ENCODE results near the gene LCP1. TPM values are rescaled to one million over a fixed set of nuclear protein-coding genes. Genes with fewer than 3 reads are reported as not detected.

Gene LCP1
- total RNA-seq, 6 experiments from 2014 or later, result 0.05 TPM; not detected in 5

DNA sequence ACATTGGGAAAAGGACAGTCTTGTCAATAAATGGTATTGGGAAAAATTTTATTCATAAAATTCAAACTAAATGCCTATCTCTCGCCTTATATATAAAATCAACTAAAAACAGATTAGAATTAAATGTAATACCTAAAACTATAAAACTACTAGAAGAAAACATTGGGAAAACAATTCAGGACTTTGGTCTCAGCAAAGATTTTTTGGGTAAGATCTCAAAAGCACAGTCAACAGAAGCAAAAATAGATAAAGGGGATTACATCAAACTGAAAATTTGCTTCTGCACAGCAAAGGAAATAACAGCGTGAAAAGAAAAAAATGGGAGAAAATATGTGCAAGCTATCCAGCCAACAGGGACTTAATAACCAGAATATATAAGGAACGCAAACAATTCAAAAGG, 105.2 kb downstream of the LCP1 start:
- Mint-ChIP-seq H3K9me3 (no peaks in the 10 kb centered on the region), H3K27me3 (ENCODE audit: insufficient read depth) (peaks cover 8% of the 10 kb centered on the region), H3K4me1 (ENCODE audit: low read depth) (no peaks in the 10 kb centered on the region), H3K27ac (no peak overlapping the region), H3K4me3 (no peak overlapping the region), H3K36me3 (ENCODE audit: low read depth) (no peaks in the 10 kb centered on the region)
- no peak for DNase-seq
- TF ChIP-seq, protein P1, sequence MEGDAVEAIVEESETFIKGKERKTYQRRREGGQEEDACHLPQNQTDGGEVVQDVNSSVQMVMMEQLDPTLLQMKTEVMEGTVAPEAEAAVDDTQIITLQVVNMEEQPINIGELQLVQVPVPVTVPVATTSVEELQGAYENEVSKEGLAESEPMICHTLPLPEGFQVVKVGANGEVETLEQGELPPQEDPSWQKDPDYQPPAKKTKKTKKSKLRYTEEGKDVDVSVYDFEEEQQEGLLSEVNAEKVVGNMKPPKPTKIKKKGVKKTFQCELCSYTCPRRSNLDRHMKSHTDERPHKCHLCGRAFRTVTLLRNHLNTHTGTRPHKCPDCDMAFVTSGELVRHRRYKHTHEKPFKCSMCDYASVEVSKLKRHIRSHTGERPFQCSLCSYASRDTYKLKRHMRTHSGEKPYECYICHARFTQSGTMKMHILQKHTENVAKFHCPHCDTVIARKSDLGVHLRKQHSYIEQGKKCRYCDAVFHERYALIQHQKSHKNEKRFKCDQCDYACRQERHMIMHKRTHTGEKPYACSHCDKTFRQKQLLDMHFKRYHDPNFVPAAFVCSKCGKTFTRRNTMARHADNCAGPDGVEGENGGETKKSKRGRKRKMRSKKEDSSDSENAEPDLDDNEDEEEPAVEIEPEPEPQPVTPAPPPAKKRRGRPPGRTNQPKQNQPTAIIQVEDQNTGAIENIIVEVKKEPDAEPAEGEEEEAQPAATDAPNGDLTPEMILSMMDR (IDR thresholded peaks at IDR 0.05), result no peak

Other genes with a start within 250 kb of the LCP1 start
- gene ZC3H13, start 129.4 kb downstream of the LCP1 start, total RNA-seq (2021; fragmentation: NEBNext Ultra II Directional; extraction: Animal tissue kit (Norgen Biotek cat#: 25700)), result 10 to 100 TPM; 31.8 to 40.1 (median 35.6) TPM
- gene CPB2, start 77.1 kb downstream of the LCP1 start, total RNA-seq (2021; fragmentation: NEBNext Ultra II Directional; extraction: Animal tissue kit (Norgen Biotek cat#: 25700)), result not detected
- gene LRRC63, start 29.8 kb upstream of the LCP1 start, total RNA-seq (2021; fragmentation: NEBNext Ultra II Directional; extraction: Animal tissue kit (Norgen Biotek cat#: 25700)), result not detected
- gene RUBCNL, start 205.1 kb upstream of the LCP1 start, total RNA-seq (2021; fragmentation: NEBNext Ultra II Directional; extraction: Animal tissue kit (Norgen Biotek cat#: 25700)), result not detected

Data from HFFc6 (cell line).